ENCODE measurements around the gene NCLN.
"Not testable (repeated sequence)": the region's sequence is repeated elsewhere in the genome, so short reads cannot be mapped to it uniquely, and the experiment has no call there.

NCLN gene

GRCh38 chr19:3157096-3157845 lies 28.5 kb upstream of the NCLN start:
- no peak for DNase-seq

DNA sequence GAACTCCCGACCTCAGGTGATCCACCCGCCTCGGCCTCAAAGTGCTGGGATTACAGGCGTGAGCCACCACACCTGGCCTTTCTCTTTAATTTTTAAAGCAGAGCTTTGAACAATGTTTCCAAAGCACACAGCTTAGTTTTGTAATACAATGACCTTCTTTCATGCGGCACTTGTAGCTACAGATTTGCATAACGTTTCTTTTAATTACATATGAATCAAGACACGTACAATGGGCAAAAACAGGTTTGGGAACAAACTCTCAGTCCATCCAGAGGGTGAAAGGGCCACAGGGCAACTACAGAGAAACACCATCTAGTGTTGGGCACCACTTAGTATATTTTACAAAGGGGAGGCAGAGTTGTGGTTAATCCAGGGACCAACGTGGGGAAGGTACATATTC lies 26.2 kb upstream of the NCLN start:
- DNase-seq, result no peak

- no peak for DNase-seq
Measured at GRCh38 chr19:3160219-3160618, 25.5 kb upstream of the NCLN start.

- no peak for DNase-seq
Measured at GRCh38 chr19:3161453-3161852, 24.3 kb upstream of the NCLN start.

GRCh38 chr19:3162418-3163229 lies 23.1 kb upstream of the NCLN start:
- no peak for DNase-seq

- DNase-seq, result peak; percentile 55
Measured at GRCh38 chr19:3163230-3163886, 22.4 kb upstream of the NCLN start.

- no peak for DNase-seq
Measured at GRCh38 chr19:3163943-3164342, 21.8 kb upstream of the NCLN start.

DNA sequence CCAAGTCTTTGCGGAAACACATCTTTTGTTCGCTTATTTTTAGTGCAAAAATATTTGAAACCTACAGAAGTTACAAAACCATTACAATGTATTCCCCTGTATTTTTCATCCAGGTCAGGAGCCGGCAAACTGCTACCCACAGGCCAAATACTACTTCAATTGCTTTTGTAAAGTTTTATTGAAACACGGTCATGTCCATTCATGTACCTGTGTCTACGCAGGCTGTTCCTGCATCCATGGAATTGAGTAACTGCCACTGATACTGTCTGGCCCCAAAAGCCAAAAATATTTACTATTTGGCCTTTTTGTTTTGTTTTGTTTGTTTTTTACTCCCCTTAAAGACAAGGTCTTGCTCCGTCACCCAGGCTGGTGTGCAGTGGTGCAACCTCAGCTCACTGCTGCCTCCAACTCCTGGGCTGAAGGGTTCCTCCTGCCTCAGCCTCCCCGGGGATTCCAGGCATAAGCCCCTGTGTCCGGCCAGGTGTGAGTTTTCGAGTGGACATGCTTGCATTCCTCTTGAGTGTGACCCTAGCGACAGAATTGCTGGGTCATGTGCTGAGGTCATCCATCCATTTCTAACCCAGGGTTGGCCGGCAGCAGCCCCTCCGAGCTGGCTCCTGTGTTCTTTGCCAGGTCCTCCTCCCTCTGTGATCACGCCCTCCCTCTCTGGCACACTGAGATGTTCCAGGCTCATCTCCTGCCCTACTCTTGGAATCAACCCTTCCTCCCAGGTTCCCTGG lies 18.0 kb upstream of the NCLN start:
- no peak for DNase-seq

DNA sequence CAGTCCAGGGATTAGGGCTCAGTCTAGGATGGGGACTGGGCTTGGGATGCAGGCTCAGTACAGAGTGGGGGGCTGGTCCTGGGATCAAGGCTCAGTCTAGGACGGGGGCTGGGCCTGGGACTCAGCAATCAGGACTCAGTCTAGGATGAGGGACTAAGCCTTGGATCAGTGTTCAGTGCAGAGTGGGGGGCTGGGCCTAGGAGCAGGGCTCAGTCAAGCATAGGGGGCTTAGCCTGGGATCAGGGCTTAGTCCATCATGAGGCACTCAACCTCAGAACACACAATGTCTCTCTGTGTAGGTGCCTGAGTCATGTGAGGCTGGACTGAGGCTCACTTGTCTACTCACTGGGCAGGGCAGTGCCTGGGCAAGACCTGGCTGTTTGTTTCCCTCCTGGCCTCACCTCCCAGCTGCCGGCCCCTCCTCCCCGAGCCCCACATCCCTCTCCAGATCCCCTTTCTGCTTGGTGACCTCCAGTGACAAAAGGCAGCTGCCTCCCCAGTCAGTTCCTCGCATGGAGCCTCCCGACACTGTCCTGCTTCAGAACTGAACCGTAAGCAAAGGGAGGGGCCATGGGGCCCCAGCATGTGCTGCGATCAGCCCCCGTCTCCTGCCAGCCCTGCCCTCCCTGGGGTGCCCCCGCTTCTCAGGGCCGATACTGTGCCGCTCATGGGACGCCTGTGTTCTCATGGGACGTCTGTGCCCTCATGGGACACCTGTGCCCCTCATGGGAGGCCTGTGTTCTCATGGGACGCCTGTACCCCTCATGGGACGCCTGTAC lies 13.6 kb upstream of the NCLN start:
- no peak for DNase-seq

DNA sequence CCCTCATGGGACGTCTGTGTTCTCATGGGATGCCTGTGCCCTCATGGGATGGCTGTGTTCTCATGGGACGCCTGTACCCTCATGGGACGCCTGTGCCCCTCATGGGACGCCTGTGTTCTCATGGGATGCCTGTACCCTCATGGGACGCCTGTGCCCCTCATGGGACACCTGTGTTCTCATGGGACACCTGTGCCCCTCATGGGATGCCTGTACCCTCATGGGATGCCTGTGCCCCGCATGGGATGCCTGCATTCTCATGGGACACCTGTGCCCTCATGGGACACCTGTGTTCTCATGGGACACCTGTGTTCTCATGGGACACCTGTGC lies 13.1 kb upstream of the NCLN start:
- not testable (repeated sequence) for DNase-seq

GRCh38 chr19:3175781-3176714 lies 9.7 kb upstream of the NCLN start:
- no peak for DNase-seq

DNA sequence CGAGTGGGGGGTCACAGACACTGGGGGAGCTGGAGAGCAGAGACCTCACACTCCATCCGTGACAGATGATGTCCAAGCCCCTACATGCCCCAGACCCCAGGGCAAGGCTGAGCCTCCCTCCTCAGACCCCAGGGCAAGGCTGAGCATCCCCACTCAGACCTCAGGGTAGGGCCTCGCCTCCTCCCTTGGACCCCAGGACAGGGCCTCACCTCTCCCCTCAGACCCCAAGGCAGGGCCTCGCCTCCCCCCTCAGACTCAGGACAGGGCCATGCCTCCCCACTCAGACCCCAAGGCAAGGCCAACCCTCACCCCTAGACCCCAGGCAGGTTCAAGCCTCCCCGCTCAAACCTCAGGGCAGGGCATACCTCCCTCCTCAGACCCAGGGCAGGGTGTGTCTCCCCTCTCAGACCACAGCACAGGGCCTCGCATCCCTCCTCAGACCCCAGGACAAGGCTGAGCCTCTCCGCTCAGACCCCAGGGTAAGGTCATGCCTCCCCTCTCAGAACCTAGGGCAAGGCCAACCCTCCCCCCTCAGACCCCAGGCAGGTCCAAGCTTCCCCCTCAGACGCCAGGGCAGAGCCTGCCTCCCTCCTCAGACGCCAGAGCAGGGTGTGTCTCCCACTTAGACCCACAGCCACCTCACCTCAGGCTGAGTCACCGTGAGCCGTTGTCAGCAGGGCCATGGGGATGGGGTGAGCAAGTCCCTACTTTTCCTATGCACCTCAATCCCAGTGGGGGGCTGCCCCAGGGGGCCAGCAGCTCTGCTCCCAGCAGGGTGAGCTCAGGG lies 8.8 kb upstream of the NCLN start:
- no peak for DNase-seq

GRCh38 chr19:3178377-3178972 lies 7.3 kb upstream of the NCLN start, which contains the start of gene S1PR4:
S1PR4 (plus strand) TSS chr19:3178769; CDS start chr19:3178793, 24 bp downstream.
- DNase-seq, result no peak

DNA sequence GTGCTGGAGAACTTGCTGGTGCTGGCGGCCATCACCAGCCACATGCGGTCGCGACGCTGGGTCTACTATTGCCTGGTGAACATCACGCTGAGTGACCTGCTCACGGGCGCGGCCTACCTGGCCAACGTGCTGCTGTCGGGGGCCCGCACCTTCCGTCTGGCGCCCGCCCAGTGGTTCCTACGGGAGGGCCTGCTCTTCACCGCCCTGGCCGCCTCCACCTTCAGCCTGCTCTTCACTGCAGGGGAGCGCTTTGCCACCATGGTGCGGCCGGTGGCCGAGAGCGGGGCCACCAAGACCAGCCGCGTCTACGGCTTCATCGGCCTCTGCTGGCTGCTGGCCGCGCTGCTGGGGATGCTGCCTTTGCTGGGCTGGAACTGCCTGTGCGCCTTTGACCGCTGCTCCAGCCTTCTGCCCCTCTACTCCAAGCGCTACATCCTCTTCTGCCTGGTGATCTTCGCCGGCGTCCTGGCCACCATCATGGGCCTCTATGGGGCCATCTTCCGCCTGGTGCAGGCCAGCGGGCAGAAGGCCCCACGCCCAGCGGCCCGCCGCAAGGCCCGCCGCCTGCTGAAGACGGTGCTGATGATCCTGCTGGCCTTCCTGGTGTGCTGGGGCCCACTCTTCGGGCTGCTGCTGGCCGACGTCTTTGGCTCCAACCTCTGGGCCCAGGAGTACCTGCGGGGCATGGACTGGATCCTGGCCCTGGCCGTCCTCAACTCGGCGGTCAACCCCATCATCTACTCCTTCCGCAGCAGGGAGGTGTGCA lies 6.6 kb upstream of the NCLN start:
- DNase-seq, result no peak

DNA sequence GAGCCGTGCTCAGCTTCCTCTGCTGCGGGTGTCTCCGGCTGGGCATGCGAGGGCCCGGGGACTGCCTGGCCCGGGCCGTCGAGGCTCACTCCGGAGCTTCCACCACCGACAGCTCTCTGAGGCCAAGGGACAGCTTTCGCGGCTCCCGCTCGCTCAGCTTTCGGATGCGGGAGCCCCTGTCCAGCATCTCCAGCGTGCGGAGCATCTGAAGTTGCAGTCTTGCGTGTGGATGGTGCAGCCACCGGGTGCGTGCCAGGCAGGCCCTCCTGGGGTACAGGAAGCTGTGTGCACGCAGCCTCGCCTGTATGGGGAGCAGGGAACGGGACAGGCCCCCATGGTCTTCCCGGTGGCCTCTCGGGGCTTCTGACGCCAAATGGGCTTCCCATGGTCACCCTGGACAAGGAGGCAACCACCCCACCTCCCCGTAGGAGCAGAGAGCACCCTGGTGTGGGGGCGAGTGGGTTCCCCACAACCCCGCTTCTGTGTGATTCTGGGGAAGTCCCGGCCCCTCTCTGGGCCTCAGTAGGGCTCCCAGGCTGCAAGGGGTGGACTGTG lies 5.9 kb upstream of the NCLN start:
- DNase-seq, result no peak

DNA sequence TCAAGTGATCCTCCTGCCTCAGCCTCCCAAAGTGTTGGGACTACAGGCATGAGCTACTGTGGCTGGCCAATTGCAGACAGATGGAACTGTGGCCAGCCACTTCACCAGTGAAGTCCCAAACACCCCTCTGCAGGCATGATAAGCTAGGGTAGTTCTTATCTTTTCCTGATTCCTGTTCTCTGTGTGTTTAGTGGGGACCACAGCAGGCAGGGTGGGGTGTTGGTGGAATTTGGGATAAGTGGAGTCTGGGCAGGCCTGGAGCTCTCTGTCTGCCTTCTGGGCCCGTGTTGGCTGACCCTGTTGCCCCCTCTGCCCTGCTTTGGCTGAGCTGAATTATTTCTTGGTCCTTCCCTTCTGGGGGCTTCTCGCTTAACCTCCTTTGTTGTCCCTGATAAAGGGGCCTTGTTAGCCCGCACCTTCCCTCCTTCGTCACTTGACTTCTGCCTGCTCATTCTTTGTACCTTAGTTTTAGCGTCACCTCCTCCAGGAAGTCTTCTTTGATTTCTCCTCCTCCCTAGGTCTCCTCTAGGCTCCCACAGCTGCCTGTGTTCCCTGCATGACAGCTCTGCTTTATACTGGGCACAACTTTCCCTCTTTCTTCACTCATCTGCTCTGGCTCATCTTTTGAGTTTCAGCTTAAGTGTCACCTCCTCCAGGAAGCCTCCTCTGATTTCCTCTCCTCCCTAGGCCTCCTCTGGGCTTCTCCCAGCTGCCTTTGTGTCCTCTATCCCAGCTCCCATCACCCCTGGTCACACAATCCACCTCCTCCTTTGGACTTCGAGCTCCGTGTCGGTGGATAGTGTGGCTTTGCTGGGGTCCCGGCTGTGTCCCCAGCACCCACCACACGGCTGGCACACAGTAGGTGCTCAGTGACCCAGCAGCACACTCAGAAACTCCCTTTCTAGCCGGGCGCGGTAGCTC lies 1.7 kb upstream of the NCLN start:
- DNase-seq, result no peak

DNA sequence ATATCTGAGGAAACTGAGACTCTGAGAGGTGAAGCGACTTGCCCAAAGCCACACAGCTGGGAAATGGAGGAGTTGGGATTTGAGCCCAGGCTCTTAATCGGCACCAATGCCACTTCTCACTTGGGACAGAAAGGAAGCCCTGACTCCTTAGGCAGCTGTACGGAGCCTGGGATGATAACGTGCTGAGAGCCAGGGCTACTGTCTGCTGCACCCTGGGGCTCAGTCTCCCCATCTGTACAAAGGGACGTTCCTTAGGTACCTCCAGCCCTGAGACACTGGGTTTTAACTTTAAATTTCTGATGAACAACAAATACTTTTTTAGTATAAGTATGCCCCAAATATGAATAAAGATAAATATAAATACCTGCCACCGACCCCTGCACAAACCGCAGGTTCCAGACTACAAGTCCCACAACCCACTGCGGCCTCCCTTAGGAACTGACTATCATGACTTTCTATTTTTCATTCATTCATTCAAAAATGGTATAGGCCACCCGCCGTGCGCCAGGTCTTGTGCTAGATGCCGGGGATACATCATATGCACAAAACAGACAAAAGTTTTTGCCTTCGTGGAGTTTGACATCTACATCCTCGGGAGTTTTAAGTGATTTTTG lies 776 bp upstream of the NCLN start:
- DNase-seq, result peak; percentile 72

All from NCI-H1694 (cell line).